ENCODE data around the gene USP19.

USP19 gene

DNA sequence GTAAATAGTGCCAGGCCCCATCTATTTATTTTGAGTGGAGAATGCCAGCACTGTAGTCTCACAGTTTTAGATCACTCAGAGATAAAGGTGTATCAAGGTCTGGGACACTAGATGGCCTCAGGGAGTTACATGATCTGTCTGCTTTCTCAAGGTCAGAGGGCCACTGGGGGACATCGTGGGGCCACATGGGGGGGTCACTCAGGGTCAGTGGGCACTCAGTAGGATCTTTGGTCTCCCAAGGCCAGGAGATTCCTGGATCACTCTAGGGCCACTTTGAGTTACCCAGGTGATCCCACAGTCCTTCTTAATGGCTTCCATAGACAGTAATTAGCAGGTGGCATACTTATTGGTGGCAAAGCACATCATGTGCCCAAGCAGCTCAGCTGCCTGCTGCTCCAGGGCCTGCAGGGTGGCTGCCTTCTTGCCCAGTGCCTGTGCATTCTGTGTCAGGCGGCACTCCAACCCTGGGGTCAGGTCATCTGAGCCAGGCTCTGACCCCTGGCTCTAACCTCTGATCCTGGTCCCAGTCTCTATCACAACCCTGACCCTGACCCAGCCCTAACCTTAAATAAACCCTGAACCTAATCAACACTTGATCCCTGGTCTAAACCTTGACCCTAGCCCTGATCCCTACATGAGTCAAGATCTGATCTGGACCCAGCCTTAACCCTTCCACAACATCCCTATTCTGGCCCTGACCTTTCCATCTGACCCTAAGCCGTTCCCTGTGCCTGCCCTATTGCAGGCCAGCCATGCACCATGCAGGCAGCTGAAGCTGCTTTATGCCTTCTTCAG lies 14.0 kb upstream of the USP19 start:
- no peak for DNase-seq (ENCODE audit: low read depth)

DNA sequence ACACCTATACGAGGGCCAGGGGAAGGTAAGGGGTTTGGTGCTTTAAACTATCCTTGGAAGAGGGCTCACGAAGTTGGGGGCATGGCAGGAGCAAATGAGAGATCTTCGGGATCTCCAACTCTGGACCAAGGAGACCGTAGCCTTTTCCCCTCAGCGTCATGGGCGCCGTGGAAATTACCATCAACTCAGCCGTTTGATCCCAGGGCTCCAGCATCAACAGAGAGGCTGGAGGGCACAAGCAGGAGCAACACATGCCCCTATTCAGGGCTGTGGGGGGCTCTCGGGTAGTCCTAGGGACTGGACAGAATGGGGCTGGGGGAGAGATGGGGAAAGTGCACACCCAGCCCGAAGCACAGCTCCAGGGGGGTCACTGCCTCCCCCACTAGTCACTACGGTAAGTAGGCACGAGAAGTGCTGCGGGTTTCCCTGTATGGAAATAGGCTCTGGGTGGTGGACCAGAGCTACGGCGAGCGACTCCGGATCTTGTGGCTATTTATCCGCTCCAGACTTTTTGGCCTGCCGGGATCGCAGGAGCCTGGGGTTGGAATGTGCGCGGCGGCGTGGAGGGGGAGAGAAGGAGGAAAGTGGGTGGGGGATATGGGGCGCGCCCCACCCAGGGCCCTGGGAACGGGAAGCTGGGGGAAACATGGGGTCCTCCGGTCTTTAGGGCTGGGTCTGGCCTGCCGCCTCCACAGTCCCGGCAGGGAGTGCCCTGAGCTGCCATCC lies 12.8 kb upstream of the USP19 start:
- no peak for DNase-seq (ENCODE audit: low read depth)

DNA sequence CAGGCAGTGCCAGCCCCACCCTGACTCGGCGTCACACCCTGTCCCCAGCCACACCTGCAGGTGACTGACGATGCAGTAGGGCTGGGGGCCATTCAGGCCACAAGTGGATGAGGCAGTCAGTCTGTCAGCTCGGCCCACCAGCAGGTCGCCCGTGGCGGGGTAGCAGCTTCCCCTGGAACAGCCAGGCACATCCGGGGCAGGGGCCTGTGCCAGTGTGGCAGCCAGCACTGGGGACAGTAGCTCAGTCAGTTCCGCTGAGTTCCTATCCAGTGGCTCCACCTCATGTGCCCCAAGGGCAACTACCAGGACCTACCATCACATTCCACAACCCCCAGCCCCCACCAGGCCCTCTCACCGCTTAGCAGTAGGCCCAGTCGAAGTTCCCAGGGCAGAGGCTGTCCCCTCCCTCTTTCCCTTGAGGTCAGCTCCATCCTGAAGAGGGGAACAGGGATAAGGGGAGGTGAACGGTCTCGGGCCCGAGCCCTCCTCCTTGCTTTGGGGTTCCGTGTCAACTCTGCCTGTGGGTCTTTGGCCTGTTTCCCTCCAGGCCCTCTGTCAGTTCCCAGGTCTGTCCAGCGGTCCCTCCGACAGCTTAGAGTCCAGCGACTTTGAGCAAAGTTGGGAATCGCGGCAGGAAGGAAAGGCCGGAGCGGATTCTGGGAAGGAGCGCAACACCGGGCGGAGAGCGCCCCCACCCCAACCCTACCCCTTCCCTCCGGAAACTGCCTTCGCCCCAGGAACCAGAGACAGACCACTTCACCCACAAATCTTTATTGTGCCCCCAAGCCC lies 12.0 kb upstream of the USP19 start, which contains the start of gene LAMB2:
TSS of gene LAMB2 (minus strand) at position 614 of the 789 bp plus-strand sequence. CDS start at position 431, 183 bp downstream.
- DNase-seq (ENCODE audit: low read depth): no peak

GRCh38 chr3:49132073-49132436 lies 11.4 kb upstream of the USP19 start:
- DNase-seq (ENCODE audit: low read depth): no peak

GRCh38 chr3:49131576-49131975 lies 11.0 kb upstream of the USP19 start:
- DNase-seq (ENCODE audit: low read depth): no peak

DNA sequence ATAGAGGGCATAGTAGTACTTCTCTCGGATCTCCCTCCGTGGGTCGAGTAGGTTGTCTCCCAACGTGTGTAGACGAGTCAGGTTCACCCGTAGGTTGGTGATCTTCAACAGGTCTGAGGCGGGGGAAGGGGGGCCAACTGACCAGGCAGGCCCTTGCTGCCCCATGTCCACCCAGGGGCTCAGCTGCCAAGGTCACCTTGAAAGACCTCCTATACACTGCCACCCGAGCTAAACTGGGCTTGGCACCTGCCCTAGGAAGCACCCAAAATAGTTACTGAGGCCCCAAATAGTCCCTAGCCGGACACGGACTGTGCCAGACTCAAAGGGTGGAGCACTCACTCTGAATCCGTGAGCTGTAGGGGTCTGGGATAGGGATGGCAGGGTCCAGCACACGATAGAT lies 10.4 kb upstream of the USP19 start:
- DNase-seq (ENCODE audit: low read depth): no peak

- no peak for DNase-seq (ENCODE audit: low read depth)
These were observed 4.5 kb upstream of the USP19 start for GRCh38 chr3:49124991-49125670.

GRCh38 chr3:49124203-49124602 lies 3.6 kb upstream of the USP19 start:
- DNase-seq (ENCODE audit: low read depth): no peak

DNA sequence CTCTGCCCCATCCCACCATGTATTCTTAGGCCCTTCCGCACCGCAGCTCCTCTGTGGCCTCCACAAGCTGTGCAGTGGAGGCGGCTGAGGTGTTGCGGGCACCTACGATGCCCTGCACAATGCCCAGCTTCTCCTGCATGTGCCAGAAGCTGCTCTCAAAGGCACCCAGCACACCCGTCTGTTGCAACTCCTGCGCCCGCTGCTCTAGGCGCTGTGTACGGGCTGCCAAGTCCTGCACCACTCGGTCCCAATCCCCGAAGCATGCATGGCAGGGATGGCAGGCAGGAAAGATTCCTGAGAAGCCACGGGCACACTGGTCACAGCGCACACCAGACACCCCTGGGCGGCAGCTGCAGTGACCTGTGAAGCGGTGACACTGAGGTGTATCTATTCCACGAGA lies 3.1 kb upstream of the USP19 start:
- DNase-seq (ENCODE audit: low read depth): no peak

DNA sequence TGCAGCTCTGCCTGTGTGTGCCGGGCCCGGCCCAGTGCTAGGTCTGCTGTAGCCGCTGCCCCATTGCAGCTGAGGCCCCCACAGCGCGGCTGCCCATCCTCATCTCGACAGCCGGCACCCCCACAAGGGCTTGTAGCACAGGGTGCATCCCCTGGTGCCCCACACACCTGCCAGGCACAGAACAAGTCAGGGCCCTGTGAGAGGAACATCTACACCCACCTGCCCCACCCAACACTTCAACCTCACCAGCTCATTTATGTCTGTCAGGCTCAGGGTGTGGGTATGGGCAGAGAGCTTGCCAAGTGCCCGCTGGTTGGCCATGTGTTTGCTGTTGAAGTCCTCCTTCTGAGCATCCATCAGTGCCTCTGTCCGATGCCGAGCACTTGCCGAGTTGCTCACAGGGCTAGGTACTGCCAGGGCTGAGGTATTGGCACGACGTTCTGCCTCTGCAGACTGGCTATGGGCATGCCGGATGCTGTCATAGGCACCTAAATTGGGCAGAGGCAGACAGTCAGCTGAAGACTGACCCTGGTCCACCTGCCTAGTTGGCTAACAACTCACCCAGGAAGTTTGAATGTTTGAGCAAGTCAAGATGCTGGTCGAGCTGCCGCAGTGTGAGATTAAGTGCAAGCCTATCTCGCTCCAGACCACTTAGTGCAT lies 2.4 kb upstream of the USP19 start:
- DNase-seq (ENCODE audit: low read depth): no peak

GRCh38 chr3:49122451-49122850 lies 1.8 kb upstream of the USP19 start:
- DNase-seq (ENCODE audit: low read depth): no peak

GRCh38 chr3:49122022-49122421 lies 1.4 kb upstream of the USP19 start:
- DNase-seq (ENCODE audit: low read depth): no peak

DNA sequence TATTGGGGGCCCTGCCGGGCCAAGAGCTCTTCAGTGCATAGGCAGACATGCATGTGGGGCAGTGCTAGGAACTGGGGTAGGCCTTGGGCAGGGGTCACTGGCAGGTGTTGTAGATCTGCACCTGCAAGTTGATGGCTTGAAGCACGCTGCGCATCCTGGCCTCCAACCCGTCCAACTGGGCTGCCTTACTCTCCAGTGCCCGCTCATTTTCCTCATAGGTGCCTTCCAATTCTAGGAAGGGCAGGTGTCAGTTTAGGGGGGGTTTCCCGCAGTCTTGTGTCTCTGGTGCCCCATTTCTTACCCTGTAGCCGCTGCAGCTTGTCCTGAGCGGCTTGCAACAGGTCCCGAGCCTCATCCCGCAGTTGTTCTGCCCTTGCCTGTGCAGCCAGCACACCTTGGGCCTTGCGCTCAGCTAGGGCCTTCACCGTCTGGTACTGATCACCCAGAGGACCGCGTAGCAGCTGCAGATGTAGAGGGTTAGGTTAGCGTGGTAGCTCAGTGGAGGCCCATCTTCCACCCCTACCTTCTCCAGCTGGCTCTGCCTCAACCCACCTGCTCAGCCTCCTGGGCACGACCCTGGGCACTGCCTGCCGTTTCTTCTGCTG lies 611 bp upstream of the USP19 start:
- no peak for DNase-seq (ENCODE audit: low read depth)

GRCh38 chr3:49120096-49120437 lies 556 bp downstream of the USP19 start:
- DNase-seq (ENCODE audit: low read depth): no peak

DNA sequence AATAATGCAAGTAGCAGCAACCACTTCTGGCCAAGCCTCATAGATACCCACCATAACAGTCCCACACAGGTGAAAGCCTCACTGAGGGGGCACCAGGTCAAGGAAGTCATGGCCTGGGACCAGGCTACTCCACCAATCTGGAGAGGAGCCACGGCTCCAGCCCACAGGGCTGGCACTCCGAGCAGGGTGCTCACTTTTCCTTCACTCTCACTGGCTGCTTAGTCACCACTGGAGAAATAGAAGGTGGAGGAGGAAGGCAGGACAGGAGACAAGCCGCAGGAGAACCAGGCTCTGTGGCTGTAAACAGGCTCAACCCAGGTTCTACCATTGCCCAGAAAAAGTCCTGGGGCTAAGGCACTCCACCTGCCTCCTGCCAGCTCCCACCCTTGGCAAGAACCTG lies 1.2 kb downstream of the USP19 start:
- DNase-seq (ENCODE audit: low read depth): no peak

- DNase-seq (ENCODE audit: low read depth): no peak
These were observed 1.6 kb downstream of the USP19 start for GRCh38 chr3:49119036-49119435.

DNA sequence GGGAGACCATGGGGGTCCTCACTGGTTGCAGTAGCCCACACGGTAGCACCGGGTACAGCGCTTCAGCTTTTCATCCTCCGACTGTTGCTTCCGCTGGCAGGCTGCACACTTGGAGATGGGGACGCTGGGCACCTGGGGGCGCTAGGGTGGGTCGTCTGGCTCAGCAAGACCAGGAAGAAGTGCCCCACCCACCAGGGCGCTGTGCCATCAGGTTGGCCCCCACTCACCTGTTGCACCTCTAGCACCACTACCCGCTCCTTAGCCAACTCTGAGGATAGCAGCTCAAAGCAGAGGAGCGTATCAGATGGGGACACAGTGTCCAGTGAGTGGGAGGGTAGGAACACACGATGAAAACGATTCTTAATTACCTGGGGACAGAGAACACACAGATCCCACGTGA lies 8.4 kb downstream of the USP19 start:
- DNase-seq (ENCODE audit: low read depth): no peak

- DNase-seq (ENCODE audit: low read depth): no peak
These were observed 9.3 kb downstream of the USP19 start for GRCh38 chr3:49111347-49111746.

DNA sequence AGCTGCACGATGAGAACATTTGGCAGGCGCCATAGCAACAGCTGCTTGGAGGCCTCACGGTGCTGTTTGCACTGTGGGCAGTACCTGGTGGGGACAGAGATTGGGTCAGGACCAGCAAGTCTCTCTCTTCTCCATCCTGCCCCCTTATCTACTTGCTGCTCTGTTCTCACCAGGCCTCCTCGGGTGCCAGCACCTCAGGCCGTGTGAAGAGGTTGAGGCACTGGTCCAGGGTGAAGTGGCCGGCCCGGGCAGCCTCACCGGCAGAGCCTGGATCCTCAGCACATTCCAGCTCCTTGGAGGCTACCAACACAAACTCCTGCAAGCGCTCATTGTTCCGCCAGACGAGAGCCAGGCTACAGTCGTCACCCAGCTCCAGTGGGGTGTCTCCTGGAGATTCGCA lies 9.8 kb downstream of the USP19 start:
- DNase-seq (ENCODE audit: low read depth): no peak

DNA sequence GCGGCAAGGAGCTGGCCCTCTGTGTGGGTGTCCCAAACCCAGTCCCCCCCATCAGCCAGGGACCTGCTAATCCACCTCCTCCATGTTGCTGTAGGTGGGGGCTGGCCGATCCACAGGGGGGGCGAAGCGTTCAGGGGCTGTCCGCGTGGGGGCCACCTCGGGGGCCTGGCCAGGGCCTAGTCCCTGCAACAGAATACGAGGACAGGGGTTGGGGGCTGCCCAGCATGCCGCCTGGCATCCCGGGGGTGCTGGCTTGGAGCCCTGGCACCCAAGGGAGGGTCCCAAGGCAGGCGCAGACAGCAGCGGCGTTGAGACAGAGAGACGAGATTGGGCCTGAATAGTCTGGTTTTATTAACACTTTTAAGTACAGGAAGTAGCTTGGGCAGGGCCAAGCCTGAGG lies 12.3 kb downstream of the USP19 start:
- no peak for DNase-seq (ENCODE audit: low read depth)
